Measurements from ENCODE around the gene CBLB. TPM values are rescaled to one million over a fixed set of nuclear protein-coding genes. Genes with fewer than 3 reads are reported as not detected.

The CBLB gene
- polyA plus RNA-seq (2013, experiment 1 of 2; ENCODE audit: insufficient read length), result 24.0 TPM
- 15.9 TPM for polyA plus RNA-seq (2013, experiment 2 of 2; ENCODE audit: insufficient read length)

GRCh38 chr3:105868742-105869530, at the start of gene CBLB:
CBLB (minus strand) TSS chr3:105869012; CDS start chr3:105867577, 1,435 bp downstream.
- peak; percentile 96 for DNase-seq

GRCh38 chr3:105916767-105917166, 48.0 kb upstream of the CBLB start:
- no peak for DNase-seq

- peak; percentile 48 for DNase-seq
Measured at GRCh38 chr3:105915524-105915923, 46.7 kb upstream of the CBLB start.

GRCh38 chr3:105913616-105914015, 44.8 kb upstream of the CBLB start:
- DNase-seq, result no peak

GRCh38 chr3:105912891-105913290, 44.1 kb upstream of the CBLB start:
- DNase-seq, result no peak

- DNase-seq, result no peak
Measured at GRCh38 chr3:105911496-105911895, 42.7 kb upstream of the CBLB start.

- no peak for DNase-seq
Measured at GRCh38 chr3:105907777-105908176, 39.0 kb upstream of the CBLB start.

- peak; percentile 95 for DNase-seq
Measured at GRCh38 chr3:105906836-105907235, 38.0 kb upstream of the CBLB start.

GRCh38 chr3:105906345-105906744, 37.5 kb upstream of the CBLB start:
- no peak for DNase-seq

GRCh38 chr3:105905328-105905727, 36.5 kb upstream of the CBLB start:
- peak; percentile 27 for DNase-seq

- no peak for DNase-seq
Measured at GRCh38 chr3:105904678-105905284, 36.0 kb upstream of the CBLB start.

GRCh38 chr3:105904251-105904650, 35.4 kb upstream of the CBLB start:
- DNase-seq, result no peak

GRCh38 chr3:105899516-105899915, 30.7 kb upstream of the CBLB start:
- peak; percentile 91 for DNase-seq

GRCh38 chr3:105891101-105891500, 22.3 kb upstream of the CBLB start:
- no peak for DNase-seq

GRCh38 chr3:105888621-105889579, 20.1 kb upstream of the CBLB start:
- DNase-seq, result no peak

GRCh38 chr3:105885256-105885655, 16.4 kb upstream of the CBLB start:
- DNase-seq, result no peak

GRCh38 chr3:105883798-105884377, 15.1 kb upstream of the CBLB start:
- no peak for DNase-seq

- DNase-seq, result peak; percentile 39
Measured at GRCh38 chr3:105880681-105881290, 12.0 kb upstream of the CBLB start.

- peak; percentile 31 for DNase-seq
Measured at GRCh38 chr3:105878061-105878460, 9.2 kb upstream of the CBLB start.

- no peak for DNase-seq
Measured at GRCh38 chr3:105877336-105877910, 8.6 kb upstream of the CBLB start.

- no peak for DNase-seq
Measured at GRCh38 chr3:105876780-105877327, 8.0 kb upstream of the CBLB start.
